NCI-H82 treated with DMSO at 0.1 percent for 48 hours (cell line): ENCODE results near the gene AMN1.
"Not testable (repeated sequence)": the region's sequence is repeated elsewhere in the genome, so short reads cannot be mapped to it uniquely, and the experiment has no call there.

Experiments used
- DNase-seq: peaks from one replicate; lab custom pipeline; 2025; ENCODE audit not compliant: unreplicated experiment; lab: John Stamatoyannopoulos, UW

AMN1 gene

DNA sequence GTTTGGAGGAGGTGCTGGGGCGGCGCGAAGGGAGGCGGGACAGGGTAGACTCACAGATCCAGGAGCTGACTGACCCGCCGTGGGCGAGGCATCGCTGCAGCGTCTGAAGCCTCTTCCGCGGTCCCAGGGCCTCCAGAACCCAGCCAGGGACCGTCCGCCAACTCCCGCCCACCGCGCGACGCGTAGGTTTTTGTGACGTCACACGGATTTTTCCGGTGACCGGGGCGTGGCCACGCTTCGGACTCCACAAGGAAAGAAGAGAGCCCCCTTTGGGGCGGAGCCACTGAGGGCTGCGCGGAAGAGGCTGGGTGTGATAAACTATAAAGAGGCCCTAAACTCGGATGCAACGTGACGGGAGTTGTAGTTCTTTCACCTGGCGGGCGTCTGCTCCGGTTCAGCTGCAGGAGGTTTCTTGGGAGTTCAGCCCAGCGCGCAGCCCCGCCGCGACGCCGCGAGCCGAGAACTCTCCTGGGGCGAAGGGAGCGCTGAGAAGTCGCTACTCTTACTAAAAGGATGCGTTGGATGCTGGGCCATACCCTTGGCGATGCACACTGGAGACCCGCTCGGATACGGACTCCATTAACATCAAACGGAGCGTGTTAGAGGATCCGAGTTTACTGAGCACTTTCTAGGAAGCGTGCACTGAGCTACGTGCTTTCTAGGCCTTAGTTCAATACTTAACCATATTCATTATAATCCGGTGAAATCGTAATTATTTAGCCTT is at the start of gene AMN1:
AMN1 (minus strand) TSS at position 105 of the 724 bp plus-strand sequence; CDS start at position 92, 13 bp downstream.
- peak; percentile 98 for DNase-seq

DNA sequence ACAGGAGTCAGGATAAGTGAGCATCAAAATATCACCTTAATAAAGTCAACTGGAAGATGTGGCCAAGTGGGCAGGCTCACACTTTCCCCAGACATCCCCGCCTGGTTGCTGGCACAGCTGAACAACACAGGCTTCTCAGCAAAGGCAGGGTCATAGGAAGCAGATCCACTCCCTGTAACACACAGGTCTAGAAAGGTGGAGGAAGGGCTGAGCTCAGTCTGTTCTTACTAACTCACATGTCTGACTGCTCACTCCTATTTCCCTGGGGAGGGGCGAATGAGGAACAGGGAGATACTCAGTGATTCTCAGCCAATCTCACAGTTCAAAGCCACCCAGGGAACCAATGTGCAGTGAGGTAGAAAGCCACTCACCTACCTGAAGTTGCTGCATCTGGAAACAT is 45.0 kb upstream of the AMN1 start:
- no peak for DNase-seq

DNA sequence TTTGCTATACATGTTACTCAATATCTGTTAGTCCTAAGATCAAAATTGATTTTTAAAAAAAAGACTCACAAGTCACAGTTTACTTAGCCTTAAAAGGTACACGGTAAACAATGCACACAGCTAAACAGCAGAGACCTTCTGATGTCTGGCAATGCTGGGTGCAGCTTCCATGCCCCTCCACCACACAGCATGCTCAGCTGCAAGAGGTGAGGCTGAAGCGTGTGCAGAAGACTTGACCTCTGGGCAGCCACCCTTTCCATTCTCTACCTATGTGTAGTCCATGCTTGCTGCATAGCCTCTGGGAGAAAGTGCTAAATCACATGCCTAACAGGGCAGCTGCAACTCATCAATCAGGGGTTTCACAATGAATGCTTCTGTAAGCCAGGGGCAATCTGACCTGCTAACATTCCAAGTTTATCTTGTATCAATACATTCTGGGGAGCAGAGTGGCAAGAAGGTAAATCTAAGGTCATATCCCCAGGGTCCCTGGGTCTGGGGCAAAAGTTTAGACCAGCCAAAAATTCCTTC is 44.5 kb upstream of the AMN1 start:
- DNase-seq = no peak

DNA sequence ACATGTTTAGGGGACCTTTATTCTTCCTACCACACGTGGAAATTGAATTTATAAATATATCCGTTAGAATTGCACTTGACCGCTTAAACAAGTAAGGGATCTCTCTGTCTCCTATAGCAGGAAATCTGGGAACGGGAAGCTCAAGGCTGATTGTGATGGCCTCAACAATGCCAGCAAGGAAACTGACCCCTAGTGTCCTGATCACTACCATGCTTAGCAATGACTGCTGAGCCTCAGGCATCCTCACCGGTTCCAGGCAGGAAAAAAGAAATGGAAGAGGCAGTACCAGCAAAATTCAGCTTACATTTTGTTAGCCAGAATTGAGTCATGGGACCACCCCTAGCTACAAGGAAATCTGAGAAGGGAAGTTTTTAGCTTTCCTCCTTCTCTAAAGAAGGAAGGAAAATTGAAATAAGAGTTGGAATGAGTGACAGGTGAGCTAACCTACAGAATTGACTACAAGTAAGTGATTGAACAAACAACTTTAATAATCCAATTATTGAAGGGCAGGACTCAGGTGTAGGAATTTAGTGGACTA is 43.9 kb upstream of the AMN1 start:
- DNase-seq = no peak

DNA sequence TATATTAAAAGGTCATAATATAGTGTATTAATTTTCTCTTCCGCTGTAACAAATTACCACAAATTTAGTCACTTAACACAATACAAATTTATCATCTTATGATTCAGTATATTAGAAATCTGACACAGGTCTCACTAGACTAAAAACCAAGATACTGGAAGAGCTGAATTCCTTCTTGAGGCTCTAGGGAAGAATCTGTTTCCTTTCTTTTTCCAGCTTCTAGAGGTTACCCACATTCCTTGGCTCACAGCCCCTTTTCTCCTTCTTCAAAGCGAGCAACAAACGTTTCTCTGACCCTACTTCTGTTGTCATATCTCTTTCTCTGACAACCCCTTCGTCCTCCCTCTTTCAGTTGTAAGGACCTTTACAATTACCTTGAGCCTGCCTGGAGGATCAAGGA is 43.4 kb upstream of the AMN1 start:
- DNase-seq = no peak

DNA sequence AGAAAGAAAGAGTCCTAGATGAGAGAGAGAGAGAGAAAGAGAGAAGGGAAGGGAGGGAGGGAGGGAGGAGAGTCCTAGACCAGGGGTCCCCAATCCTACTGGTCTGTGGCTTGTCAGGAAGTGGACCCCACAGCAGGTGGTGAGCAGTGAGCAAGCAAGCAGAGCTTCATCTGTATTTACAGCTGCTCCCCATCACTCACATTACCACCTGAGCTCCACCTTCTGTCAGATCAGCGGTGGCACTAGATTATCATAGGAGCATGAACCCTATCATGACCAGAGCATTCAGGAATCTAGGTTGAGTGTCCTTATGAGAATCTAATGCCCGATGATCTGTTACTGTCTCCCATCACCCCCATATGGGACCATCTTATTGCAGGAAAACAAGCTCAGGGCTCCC is 39.2 kb upstream of the AMN1 start:
- no peak for DNase-seq

DNA sequence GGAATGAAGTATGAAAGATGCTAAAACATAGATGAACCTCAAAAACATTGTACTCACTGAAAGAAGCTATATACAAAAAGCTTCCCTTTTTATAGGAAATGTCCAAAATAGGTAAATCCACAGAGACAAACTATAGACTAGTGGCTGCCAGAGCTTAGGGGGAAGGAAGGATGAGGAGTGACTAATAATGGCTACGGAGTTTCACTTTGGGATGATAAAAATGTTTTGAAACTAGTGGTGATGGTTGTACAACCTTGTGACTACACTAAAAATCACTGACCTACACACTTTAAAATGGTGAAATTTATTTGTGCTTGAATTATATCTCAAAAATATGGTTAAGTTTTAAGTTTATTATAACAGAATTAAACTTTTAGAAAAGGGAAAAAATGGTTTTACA is 37.1 kb upstream of the AMN1 start:
- DNase-seq = no peak

DNA sequence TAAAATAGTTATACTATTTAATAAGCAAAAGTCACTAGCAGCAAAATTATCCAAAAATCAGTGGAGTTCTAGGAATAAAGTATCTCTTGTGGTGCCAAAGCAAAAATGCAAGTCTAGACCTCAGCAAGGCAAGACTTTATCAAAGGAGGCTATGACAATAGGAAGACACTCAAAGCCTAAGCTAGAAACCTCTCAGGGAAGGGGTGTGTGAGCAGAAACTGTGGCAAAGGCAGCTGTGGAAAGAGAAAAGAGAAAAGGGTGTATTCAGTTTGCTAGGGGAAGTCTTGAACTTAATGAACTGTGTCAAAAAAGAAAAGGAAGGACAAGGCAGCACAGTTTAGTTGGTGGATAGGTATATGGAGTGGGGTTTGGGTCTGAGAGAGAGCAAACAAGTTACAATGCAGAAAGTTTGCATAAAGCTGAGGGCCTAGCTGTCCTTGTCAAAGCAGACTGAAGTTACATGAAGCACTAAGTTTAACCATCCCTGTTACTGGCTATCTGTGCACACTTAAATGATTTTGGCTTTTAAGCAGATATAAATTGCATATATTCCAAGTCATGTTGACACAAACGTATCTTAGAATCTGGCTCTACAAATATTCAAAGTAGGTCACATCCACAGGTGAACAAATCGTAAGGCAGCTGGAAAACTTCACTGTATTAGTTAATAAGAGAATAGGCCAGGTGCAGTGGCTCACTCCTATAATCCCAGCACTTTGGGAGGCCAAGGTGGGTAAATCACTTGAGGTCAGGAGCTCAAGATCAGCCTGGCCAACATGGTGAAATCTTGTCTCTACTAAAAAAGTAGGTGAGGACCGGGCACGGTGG is 31.0 kb upstream of the AMN1 start:
- no peak for DNase-seq

DNA sequence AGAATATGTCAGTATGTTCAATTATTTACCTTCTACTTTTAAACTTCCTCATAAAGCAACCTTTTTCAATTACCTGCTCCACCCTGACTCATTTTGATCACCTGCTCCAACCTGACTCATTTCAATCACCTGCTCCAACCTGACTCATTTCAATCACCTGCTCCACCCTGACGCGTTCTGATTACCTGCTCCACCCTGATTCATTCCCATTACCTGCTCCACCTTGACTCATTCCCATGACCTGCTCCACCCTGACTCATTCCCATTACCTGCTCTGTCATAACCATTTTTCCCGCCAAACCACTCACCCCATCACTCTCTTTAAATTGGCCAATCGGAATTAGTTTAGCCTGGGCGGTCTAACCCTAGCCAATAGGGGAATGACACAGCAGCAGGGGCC is 29.5 kb upstream of the AMN1 start:
- not testable (repeated sequence) for DNase-seq

DNA sequence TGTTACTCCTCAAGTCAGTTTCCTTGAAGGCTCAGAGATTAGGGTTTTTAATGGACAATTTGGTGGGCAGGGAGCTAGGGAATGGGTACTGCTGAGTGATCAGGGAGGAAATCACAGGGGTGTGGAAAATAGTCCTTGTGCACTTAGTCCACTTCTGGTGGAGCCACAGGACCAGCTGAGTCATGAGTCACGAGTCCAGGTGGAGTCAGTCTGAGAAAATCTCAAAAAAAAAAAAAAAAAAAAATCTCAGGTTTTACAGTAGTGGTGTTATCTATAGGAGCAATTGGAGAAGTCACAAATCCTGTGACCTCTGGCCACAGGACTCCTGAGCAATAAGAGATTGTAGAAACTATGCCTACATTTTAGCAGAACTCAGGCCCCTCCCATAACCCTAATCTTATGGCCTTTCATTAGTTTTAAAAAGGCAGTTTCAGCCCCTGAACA is 28.2 kb upstream of the AMN1 start:
- DNase-seq = no peak

DNA sequence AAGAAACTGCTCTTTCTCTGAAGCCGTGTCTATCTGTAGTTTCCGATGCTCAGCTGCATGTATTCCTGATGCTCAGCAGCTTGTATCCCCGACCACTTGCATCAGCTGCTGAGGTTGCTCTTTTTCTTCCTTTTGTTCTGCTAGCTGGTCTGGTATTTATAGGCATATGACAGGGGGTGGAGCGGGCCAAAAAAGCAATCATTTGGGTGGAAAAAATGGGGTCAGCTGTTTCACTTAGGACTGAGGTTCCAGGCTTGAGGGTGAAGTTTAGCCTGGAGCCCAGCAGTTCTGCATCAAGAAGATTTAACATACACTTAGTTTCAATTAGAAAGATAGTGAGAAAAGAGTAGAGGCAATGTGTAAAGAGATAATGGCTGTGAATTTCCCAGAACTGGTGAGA is 23.6 kb upstream of the AMN1 start:
- DNase-seq = no peak

DNA sequence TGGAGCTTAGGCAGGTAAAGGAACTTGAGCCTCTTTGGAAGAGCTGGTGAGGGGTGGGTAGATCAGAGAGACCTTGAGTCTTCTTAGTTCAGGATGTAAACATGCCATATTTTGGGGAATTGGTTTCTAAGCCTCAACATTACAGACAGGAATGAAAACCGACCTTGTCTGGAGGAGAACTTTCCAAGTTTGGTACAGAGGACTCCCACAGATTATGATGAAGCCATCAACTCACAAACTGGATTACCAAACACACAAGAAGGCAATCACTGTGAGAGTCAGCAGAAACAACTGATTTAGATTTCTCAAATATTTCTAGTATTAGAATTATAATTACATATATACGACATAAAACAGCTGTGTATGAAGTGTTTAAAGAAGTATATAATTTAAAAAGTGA is 22.3 kb upstream of the AMN1 start:
- no peak for DNase-seq

DNA sequence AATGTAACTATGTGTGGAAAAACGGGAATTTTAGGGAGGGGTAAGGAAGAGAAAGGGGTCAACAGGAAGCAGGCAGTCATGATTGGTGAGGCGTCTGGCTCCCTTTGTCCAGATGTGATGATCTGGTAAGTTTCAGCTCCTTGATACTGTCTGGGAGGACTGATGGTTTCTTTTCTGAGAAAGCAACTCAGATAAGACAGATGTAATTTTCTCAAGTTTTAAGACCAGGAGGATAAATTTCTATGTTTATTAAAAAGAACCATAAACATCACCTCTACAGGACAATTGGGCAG is 21.9 kb upstream of the AMN1 start:
- DNase-seq = no peak

DNA sequence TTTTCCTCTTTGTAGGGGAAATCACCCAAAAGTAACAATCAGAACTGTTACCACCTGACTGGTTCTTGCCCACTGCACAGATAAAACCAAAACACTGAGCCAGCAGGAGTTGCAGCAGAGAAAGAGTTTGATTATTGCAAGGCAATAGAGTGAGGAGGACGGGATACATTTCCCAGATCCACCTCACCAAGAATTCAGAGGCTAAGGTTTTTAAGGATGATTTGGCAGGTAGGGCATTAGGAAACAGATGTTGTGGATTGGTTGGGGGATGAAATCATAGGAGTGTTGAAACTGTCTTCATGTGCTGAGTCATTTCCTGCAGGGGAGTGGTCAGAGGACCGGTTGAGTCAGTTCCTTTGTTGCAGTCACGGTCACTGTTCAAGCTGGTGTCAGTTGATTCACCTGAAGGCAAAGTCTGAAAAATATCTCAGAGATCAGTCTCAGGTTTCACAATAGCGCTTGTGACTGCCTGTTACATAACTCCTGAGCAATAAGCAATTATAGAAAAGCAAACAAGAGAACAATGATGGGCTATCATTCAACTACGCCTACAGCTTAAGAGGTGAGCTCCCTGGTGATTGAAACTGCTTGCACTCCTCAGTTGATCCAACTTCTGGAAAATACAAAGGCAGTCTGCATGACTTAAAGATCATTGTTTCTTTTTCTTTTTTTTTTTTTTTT is 20.3 kb upstream of the AMN1 start:
- DNase-seq = no peak

DNA sequence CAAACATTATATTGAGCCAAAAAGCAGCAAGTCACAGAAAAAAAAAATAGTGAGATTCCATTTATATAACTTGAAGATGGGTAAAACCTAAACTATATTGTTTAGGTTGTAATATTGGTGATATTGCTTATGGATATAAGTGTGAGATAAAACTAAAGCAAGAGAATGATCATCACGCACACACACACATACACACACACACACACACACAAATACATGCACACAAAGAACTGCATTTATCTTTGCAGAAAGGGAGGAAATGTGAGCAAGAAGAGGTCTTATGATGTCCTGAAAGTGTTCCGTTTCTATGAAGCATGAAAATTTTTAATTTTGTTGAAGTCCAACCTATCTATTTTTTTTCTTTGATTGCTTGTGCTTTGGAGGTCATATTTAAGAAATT is 16.4 kb upstream of the AMN1 start:
- no peak for DNase-seq

DNA sequence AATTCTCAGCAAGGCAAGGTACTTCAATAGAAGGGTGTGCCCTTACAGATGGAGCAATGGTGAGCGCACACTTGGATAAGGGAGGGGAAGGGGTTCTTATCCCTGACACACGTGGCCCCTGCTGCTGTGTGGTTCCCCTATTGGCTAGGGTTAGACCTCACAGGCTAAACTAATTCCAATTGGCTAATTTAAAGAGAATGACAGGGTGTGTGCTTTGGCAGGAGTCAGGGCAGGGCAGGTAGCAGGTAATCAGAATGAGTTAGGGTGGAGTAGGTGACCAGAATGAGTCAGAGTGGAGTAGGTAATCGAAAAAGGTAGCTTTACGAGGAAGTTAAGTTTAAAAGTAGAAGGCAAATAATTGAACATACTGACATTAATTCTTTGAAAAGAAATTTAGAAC is 15.5 kb upstream of the AMN1 start:
- DNase-seq = not testable (repeated sequence)

DNA sequence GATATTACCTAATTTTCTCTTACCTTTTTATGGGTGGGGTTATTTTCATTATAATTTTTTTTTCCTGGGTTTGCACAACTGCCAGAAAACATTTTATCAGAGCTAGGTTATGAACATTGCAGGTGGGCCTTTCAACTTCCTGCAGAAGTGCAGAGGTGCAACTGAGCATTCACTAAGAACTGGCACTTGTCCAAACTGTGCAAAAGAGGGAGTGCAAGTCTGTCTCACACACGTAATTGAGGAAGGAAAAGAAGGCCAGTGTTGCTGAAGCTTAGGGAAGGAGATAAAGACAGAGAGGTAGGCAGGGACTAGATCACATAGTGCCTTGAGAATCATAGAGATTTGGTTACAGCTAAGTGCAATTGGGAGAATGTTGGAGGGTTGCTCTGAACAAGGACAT is 14.1 kb upstream of the AMN1 start:
- DNase-seq = no peak

DNA sequence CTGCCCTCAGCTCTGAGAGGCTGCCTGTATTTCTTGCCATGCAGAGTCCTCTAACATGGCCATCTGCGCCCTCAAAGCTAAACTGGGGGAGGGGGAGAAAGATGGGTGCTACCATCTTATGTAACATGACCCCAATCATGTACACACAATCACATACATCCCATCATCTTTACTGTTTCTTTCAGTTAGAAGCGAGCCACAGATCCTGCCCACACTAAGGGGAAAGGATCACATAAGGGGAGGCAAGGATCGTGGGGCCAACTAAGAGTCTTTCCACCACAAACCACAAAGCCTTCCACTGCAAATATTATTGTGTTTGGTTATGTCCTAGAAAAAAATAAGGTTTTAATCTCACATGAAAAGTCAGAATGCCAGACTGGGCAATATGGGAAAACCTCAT is 11.8 kb upstream of the AMN1 start:
- no peak for DNase-seq

DNA sequence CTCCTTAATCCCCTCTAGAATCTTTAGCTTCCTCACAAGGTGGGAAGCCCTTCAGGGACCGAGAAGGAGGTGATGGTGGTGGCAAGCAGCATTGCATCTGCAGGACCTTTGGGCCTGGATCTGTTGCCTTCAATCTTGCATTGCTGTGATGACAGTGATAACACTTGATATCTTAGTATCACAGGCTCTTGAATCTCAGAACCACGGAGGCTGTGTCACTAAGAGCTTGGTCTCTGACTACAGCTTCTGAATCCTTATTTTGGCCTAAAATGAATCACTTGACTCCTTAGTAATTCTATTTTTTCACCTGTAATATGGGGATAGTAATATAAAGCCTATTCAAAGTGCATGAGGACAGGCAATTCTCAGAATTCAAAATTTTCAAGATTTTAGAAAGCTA is 8.9 kb upstream of the AMN1 start:
- no peak for DNase-seq

DNA sequence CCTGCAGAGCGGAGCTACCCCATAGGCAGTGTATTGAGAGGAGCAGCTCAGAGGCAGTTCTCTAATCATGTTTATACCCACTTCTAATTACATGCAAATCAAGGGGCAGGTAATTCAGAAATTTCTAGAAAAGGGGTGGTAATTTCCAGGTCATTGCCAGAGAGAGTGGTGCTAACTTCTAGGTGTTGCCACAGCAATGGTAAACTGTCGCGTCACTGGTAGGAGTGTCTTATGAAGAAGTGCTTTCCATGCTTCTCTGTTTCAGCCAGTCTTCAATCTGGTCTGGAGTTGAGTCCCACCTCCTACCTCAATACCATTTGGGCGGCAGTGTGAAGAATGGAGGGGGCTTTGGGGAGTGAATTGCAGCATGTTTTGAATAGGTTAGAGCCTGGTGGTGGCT is 8.5 kb upstream of the AMN1 start:
- DNase-seq = no peak

DNA sequence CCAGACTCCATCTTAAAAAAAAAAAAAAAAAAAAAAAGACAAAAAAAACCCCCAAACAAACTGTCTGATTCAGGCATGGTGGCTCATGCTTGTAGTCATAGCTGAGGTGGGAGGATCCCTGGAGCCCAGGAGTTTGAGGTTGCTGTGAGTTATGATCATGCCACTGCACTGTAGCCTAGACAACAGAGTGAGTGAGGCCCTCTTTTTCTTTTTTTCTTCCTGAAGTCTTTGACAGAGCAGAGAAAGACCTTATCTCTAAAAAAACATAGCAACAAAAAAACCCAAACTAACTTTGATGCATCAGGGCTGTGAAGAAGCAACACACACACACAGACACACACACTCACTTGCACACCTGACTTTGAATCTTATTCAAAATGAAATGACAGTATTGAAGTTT is 7.7 kb upstream of the AMN1 start:
- DNase-seq = no peak
